GM19395 (cell line): ENCODE results near the gene SRGAP2B.
"Not testable (repeated sequence)": the region's sequence is repeated elsewhere in the genome, so short reads cannot be mapped to it uniquely, and the experiment has no call there.

Experiments
- ATAC-seq: cut with Tn5 transposase; IDR thresholded peaks from one replicate; pipeline ENCODE4 v1.9.1; 2021; ENCODE audit warnings: mild to moderate bottlenecking, moderate library complexity; ENCODE audit not compliant: unreplicated experiment

Gene SRGAP2B

DNA sequence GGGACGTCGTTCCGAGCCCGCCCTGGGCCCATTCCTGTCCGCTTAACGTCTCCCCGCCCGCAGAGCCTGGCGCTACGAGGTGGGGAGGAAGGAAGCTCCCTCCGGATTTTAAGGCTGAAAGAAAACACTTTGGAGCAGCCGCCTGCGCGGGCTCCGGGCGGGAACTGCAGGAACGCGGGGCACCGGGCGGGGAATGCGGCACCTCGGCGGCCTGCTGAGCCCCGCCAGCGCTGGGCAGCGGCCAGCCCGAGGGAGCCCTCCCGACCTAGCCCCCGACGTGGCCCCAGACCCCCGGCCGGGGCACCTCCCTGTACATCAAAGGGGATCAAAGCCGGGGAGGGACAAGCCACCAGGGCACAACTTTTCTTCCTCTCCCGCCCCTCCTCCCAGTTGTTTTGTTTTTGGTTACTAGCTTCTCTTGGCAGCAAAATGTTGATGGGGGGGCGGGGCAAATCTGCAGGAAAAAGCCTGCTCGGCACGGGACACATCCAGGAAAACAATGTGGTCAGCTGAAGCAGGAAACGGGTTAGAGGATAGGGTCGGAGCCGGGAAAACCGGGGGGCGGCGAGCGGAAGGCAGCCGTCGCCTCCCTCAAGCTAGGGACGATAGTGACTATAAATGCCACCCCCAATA is 1.5 kb downstream of the SRGAP2B start:
- ATAC-seq = not testable (repeated sequence)

DNA sequence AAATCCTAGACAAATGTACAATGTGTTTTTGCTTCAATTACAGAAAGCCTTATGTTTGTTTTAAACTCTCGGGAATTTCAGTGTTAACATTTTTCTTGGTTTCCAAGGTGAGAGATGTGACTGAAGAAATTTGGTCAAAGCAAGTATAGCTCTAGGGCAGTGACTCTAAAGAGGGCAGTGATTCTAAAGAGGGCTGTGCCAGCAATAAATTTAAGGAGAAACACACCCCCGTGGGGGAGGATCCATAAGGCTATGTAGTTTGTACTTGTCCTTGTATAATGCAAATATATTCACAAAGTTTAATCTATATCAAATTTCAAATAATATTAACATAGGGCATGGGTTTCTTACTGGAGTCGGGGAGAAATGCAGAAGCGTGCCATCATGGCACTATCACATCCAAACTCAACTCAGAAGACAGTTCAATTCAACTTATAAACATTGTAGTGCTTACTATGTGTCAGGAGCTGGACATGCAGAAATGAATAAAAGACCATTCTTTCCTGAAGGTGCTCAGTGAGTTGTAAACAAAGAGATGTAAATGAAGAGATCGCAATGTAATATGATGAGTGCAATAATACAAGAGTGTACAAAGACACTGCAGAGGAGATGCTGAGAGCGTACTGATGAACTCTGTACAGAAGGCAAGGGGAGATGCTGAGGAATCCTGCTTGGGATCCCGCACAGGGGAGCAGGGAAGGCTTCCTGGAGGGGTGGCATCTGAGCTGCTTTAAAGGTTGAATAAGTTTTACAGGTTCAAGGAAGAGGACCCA is 12.5 kb downstream of the SRGAP2B start:
- not testable (repeated sequence) for ATAC-seq

DNA sequence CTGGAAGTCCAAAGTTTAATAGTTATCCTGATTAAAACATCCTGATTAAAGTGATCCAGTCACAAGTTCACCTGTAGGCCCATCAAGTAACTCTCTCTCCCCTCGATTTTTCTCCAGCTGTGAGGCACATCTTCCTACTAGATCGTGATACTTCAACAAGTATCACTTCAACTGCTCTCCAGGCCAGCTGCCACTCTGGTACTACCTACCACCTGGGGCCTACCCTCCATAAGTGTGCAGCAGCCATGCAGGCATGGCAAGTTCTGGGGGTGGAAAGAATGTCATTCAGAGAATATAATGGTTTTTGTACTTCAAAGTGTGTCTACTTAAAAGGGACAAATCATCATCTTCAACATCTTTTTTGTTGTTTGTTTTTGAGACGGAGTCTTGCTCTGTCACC is 14.9 kb downstream of the SRGAP2B start:
- ATAC-seq = not testable (repeated sequence)

DNA sequence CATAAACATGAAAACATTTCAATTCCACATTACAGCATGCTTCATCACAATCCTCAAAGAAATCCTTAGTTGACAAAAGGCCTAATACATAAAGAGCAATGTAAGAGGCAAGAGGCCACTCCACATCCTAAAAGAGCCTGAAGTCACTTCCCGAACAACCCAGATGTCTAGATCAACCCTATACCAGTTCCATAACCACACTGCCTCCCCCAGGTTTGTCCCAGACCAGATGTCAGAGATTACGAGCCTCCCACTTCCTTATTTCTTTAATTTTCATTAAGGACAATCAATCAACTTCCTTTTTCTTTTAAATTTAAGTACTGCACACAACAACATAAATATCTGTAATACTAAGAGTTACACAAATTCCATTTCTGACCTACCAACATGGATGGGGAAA is 15.4 kb downstream of the SRGAP2B start:
- not testable (repeated sequence) for ATAC-seq

DNA sequence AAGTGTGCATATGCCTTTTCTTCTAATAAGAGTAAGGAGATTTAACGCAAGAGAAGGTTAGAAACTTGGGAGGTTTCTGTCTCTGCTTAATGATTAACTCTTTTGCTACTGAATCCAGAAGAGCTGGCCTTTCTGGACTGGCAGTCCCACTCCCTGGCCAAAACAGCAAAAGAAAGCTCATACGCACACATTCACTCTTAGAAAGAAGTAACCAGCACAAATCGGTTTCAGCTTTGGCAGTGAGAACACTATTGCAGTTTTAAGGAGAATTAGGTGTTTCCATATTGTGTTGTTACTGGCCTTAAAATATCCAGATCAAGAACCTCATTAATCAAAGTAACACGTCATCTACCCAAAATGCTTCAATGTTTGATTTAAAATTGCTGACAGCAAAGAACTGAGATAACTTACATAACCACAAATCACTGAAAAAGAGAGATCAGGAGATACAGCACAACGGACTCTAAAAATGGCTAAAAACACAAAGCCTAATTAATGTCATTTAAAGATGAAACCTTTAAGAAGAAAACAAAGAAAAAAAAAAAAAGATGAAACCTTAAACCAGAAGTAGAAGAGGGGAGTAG is 16.2 kb downstream of the SRGAP2B start:
- ATAC-seq = not testable (repeated sequence)

DNA sequence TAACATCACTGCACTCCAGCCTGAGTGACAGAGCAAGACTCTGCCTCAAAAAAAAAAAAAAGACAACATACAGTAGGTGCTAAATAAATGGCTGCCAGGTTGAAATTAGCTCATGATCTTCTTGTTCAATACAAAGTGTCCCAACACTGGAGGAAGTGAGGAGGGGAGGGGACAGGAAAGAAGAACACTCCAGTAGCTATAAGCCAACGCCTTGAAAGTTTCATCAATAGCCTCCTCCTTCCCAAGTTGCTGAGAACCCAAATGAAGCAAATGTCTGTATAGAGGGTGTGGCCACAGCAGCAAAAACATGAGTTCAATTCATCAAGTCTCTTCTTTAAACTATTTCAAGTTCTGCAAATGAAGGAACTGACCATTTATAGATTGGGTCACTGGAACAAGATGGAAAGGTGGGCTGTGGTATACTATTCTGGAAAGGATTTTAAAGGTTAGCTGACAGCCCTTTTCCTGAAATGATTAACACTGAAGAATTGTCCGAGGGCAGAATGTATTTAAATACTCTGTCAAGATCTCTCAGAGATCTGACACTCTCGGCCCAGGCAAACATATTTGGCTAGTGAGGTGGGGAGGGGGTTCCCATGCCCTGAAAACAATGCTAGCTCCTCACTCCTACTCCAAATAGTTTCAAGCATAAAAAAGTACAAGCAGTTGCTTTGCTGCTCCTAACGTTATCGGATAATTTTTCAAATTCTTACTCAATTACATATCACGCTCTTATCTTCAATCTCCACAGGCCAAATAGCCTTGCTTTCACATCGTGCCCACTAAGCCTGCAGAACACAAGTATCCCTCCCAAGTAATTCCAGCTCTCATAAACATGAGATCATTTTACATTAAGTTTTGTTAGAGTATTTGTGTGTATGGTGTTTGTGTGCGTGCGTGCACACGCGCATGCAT is 17.0 kb downstream of the SRGAP2B start:
- not testable (repeated sequence) for ATAC-seq

DNA sequence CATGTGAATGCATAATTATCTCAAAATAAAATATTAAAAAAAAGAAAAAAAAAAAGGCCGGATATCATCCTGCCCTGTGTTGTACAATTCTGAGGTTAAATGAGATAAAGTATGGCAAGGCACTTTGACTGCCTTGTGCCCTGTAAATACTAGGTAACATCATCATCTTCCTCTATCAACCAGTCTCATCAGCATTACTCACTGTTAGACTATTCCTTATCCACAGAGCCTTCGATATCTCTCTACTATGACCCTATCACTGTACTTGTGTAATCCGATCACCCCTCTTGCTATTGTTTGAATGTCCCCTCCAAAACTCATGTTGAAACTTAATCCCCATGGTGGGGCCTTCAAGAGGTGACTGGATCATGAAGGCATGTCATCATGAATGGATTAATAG is 18.3 kb downstream of the SRGAP2B start:
- not testable (repeated sequence) for ATAC-seq

DNA sequence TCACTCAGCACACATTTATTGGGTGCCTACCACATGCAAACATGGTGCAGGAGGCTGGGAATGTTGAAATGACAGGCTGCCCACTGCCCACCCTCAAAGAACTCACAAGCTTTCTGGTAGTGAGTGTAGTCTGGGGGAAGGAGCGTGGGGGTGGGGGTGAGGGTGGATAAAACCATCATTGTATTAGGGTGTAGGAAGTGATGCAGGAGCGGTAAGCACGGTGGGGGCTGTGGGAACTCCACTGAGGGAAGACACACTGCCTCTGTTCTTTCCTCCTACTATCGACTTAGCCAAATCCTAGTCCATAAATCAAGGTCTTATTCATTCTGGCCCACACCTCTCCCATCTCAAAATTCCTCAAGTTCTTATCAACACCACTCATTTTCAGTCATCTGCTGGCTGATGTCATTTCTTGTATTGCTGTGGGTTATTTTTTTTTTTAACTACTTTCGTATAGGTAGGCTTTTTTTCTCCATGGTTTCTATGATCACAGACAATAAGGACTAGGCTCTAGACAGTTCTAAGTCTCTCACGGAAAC is 21.0 kb downstream of the SRGAP2B start:
- ATAC-seq = not testable (repeated sequence)

DNA sequence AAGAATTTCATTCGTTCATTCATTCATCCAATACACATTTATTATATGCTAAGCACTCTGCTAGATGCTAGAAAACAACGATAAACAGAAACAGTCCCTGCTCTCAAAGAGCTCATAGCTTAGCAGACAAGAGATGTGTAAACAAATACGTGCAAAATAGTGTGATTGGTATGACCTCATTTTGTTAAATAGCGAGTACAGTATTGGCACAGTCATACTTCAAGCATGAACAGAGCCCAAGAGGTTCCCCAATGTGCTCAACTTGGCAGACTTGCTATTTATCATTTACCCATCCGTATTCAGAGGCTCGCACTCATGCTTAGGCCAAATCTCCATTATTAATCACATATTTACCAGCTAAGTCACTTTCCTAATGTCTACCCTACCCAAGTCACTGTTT is 23.6 kb downstream of the SRGAP2B start:
- ATAC-seq = not testable (repeated sequence)

DNA sequence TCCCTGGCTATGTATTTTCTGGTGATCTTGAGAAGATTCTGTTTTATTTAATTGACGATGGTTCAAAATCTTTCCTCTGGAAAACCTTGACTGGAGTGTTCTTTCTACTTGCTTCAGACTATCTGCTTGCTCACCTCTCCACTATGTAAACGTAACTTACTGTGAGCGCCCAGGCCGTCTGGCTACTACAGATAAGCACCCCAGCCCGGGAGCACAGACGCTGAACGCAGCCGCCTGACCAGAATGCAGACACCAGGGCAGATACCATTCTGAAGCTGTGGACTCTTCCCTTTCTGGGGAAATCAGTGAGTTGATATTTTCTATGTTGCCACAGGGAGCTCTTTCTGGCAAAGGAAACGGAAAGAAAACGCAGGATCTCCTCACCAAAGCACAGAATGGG is 28.6 kb downstream of the SRGAP2B start:
- ATAC-seq = not testable (repeated sequence)

DNA sequence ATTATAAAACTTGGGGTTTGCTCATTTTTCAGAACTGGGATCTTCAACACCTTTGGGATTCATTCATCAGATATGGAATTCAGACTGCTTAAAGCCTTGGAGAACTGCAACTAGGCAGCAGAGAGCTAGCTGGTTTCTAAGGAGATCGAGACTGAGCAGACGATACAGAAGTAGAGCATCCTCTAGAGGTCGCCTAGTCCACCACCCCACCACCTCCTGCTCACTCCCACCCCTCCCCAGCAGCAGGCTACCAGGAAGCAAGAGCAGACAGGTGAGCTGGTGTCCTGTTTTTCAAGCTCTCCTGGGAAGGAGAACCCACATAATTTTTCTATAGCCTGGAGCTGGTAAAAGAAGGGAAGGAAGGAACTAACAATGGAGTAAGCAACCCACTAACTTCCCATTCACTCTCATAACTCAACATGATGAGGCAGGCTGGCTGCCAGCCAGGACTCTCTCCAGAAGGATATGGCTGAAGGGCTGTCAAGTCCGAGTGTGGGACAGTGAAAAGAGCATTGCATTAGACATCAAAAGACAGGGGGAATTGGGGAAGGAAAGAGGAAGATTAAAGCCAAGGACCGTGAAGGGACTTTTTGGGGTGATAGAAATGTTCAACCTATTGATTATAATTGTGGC is 29.8 kb downstream of the SRGAP2B start:
- ATAC-seq = peak; percentile 57

DNA sequence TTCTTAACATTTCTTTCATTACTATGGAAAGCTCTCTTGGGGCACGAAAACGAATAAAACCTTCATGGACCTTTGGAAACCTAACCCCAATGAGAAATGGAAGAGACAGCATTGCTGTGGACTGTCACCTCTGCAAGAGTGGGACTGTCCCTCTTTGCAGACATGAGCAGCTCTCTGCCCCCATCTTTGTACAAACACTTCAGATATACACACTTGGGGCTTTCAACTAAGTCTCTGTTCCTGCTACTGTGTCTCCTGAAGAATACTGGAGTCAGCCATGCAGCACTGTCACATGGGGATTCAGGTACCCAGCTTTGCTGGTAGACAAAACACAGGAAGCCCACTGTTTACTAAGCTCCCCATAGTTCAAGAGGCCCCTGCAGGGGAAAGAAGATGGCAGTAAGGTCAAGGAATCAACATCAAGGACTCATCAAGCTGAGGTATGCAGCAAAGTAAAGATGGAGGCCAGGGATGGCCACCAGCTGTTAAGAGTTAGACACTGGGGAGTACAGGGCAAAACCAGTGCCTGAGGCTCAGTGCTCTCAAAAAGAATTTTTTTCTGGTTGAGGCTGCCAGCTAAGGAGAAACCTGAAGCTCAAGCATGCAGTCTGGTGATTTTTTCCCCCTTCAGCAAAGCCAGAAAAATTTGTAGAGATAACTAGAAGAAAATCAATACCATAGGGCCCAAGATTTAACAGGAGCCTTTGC is 31.0 kb downstream of the SRGAP2B start:
- not testable (repeated sequence) for ATAC-seq

DNA sequence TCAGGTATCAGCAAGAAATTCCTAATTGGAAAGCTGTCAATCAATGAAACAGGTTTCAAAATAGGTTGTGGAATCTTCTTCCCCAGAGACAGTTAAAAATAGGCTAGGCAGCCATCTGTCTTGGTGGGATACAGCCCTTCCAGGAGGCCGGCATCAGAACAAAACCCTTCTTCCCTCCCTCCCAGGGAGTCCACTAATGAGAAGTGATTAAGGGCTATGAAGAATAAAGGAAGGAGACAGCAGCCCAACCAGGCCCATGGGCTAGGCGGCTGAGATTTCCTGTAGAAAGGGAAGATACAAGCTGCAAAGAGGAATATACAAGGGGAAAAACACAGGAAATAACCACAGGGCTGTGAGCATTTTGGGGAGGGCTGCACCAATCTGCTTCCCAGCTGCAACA is 31.8 kb downstream of the SRGAP2B start:
- not testable (repeated sequence) for ATAC-seq

DNA sequence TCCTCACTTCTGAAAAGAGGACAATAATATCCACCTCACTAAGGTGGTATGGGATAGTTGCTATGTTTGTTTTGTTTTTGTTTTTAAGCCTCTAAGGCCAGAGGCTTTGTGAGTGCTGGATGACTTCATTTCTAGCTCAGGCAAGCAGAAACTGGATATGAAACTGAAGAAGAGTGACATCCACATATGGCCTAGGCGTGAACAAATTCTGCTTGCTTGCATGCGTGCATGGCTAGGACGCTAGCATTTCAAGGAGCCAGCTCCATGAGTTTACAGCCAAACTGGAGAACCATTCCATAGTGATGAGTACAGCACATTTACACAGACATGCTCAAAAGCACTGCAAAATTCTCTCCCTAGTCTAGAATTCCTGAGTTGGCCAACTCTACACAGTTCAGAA is 36.9 kb downstream of the SRGAP2B start:
- not testable (repeated sequence) for ATAC-seq

DNA sequence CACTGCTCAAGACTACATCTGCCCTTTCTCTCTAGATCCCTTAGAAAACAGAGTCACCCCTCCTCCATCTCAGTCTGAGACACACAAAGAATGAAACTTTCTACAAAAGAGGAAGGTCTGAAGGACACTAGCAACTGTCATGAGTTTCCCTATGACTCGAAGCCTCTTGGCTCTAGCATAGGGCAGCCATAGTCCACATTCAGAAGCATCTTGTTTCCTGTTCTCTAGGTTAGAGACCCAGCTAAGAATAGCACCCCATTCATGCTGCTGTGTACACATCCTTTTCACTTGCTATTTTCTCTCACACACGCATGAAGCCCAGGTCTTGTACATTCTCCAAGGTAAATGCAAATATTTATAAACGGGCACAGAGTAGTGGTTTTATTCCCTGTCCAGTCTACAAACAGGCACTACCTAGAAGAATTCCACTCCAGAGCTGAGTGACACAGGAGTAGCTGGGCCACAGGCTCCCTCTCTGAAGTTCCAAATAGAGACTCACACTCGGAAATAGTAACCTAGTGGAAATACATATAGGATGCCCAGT is 39.8 kb downstream of the SRGAP2B start:
- peak; percentile 99 for ATAC-seq

DNA sequence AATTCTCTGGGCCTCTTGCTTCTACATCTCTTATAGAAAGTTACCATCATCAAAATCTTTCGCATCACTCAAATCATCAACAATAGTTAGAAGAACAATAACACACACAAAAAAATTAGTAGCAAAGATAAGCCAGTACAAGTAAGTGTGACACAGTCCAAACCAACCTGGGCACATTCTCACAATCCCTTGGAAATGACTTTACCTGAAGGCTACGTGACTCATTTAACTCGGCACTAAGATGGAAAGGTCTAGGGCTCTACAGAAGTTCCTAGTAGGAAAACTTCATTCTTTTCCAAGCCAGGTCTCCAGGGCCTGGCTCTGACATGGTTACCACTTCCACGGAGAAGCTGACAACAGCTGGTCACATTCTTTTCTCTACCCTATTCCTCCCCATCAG is 41.7 kb downstream of the SRGAP2B start:
- not testable (repeated sequence) for ATAC-seq

DNA sequence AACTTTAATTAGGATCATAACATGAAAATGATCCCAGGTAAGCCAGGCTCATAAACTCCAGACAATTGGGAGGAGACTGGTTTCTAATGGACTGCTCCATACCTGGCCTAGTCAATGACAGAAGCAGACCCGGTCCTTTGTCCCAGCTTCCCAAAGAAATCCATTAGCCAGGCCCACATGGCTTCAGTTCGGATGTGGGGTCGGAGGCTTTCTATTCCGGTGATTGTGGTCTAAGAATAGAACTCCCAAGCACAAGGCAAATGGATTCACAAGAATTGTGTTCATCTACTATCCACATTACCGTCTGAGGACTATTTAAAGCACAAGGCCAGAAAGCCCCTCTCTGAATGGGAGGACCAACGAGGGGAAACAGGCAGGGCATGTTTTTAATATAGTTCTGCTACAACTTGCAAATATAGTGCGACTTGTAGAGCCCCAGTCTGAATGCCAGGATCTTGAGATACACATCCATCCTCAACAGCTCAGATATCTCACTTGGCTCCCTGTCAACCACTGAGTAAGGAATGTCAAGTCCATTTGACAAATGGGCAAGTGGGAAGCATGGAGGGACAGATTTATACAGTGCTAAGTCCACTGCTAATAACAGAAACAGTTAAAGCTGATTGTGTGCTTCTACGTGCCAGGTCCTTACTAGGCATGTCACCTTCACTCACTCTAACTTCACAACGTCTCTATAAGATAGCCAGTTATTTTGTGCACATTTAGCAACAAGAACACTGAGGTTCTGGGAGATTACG is 42.9 kb downstream of the SRGAP2B start:
- ATAC-seq = not testable (repeated sequence)

DNA sequence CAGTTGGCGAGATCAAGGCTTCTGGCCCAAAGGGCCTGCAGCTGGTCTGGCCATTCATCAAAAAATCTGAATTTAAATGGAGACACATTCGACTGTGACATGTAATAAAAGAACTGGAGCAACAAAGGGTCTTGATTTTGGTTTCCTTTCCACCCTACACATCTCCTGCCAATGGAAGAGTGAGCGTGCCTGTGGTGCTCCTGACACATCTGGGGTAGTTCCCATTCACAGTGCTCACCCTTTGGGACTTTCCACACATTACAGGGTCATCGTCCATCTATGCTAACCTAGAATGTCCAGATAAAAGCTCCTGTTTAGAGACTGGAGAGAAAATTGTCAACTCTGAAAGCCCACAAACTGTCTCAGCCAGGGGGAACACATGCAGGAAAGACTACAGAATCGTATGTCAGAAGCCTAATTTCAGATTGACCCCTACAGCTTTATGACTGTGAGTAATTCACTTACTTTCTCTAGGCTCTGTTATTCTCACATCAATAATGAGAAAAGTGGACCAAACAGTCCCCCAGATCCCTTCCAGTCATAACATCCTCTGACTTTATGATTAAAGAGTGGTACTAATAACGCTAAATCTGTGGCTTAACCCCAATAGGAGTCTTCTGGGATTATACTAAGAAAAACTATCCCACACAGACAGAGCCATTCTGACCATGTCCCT is 46.8 kb downstream of the SRGAP2B start:
- ATAC-seq = not testable (repeated sequence)
